Spleen (tissue), 11 donors: Measurements from ENCODE around the gene RPS15. TPM values are rescaled to one million over a fixed set of nuclear protein-coding genes. Genes with fewer than 3 reads are reported as not detected.

Experiments
- DNase-seq: peaks from one replicate; pipeline ENCODE4 v3.0.0-alpha.2; 2020
- H3K27ac ChIP-seq, 8 donors: fragments of 200-600 bp; sonication (generic) in 7 of 8; 1 replicate in 4 of 8; 2 replicates in 4 of 8; pipeline versions ENCODE4 v1.5.0 to v1.8.0; 2016 to 2021; ENCODE audit warnings: inconsistent platforms in 4 of 8, mild to moderate bottlenecking in 4 of 8, moderate library complexity in 1 of 8
- H3K27me3 ChIP-seq, 7 donors: fragments of 200-600 bp; sonication (generic) in 6 of 7; replicated peaks in 1 of 7; 1 replicate in 4 of 7; 2 replicates in 3 of 7; pipeline versions ENCODE4 v1.5.0 to v1.8.0; 2016 to 2021; ENCODE audit warnings: inconsistent platforms in 3 of 7, mild to moderate bottlenecking in 1 of 7
- H3K36me3 ChIP-seq, 6 donors: fragments of 200-600 bp; sonication (generic) in 5 of 6; 1 replicate in 4 of 6; 2 replicates in 2 of 6; pipeline versions ENCODE4 v1.5.0 to v1.8.0; 2016 to 2021; ENCODE audit warnings: inconsistent platforms in 2 of 6
- H3K4me1 ChIP-seq, 6 donors: fragments of 200-600 bp; sonication (generic) in 5 of 6; 1 replicate in 3 of 6; 2 replicates in 3 of 6; pipeline versions ENCODE4 v1.5.0 to v1.8.0; 2016 to 2021; ENCODE audit warnings: inconsistent platforms in 3 of 6
- H3K4me3 ChIP-seq, 8 donors: fragments of 200-600 bp; sonication (generic) in 7 of 8; 1 replicate in 4 of 8; 2 replicates in 4 of 8; pipeline versions ENCODE4 v1.5.0 to v1.8.0; 2016 to 2021; ENCODE audit warnings: inconsistent platforms in 4 of 8, mild to moderate bottlenecking in 4 of 8, moderate library complexity in 2 of 8
- H3K9me3 ChIP-seq, 8 donors: fragments of 200-600 bp; sonication (generic) in 7 of 8; 1 replicate in 4 of 8; 2 replicates in 4 of 8; pipeline versions ENCODE4 v1.5.0 to v1.8.0; 2016 to 2021; ENCODE audit warnings: inconsistent platforms in 4 of 8
- POLR2A ChIP-seq, 3 donors: fragments of 450-650 bp; IDR thresholded peaks; one replicate each; pipeline ENCODE4 v1.5.1; 2017; ENCODE audit warnings: antibody characterized with exemption in 3 of 3, mild to moderate bottlenecking in 1 of 3
- POLR2AphosphoS5 ChIP-seq, 3 donors: sonication (generic); formaldehyde crosslinking; IDR thresholded peaks; one replicate each; pipeline ENCODE4 v1.5.1; 2017; ENCODE audit warnings: antibody characterized with exemption in 3 of 3
- WGBS, 5 donors: extraction: QIAGEN DNeasy Blood & Tissue Kit in 3 of 5; methylation state at CpG; one replicate each; pipeline versions ENCODE4 v1.1.5 to v1.1.7; 2013 to 2018; 5-methylcytosine and 5-hydroxymethylcytosine counted together
- intact Hi-C: fragments of 100-400 bp; cut with DNase I; formaldehyde crosslinking; loops from one replicate; pipeline ENCODE4 v1.15.0; 2023; ENCODE audit warnings: low total_unique reads
- polyA plus RNA-seq, 3 donors: library from polyadenylated mRNA; stranded (reverse); fragments of 200-250 nt; gene quantifications; one replicate each; pipeline ENCODE4 v1.2.1, GENCODE V29; 2013
- total RNA-seq, 7 donors: library from RNA; depleted of rRNA in 3 of 7; stranded (reverse); fragments of >200 nt in 3 of 7; fragmentation: NEBNext Ultra II Directional in 4 of 7; extraction: Animal tissue kit (Norgen Biotek cat#: 25700) in 4 of 7; gene quantifications; one replicate each; pipeline versions ENCODE4 v1.1.0 to v1.2.1, GENCODE V29; 2016 to 2021
- TF ChIP-seq, protein P1 (sequence below), 11 experiments: fragments of 200-600 bp in 7 of 11; fragments of 450-650 bp in 4 of 11; sonication (generic) in 4 of 11; IDR thresholded peaks in 8 of 11; conservative IDR thresholded peaks in 3 of 11; 1 replicate in 7 of 11; 2 replicates in 4 of 11; pipeline versions ENCODE4 v1.4.0 to v1.8.0; 2016 to 2021; ENCODE audit warnings: antibody characterized with exemption in 11 of 11, inconsistent platforms in 4 of 11, mild to moderate bottlenecking in 1 of 11
- donor health status: healthy with polysubstance abuse.
- donor health status: DM: no; HTN: no; CAD: no; lungs with moderate emphysema.
- donor health status: DM: no; HTN: no; CAD: no.
- donor health status: Bipolar disorder and iron deficiency.
- donor health status: healthy.
- donor health status: DM: no; HTN: no; CAD: no.
- donor health status: DM: yes; HTN: yes; CAD: no.

RPS15 gene
- total and polyA plus RNA-seq, 10 donors: 932 to 5,849 (median 4,147) TPM

GRCh38 chr19:1469255-1470054 lies 31.3 kb downstream of the RPS15 start:
- Histone ChIP-seq H3K27ac (no peak overlapping the region), H3K4me3 (peak overlapping the region; percentile 18 to 72 (median 46)), H3K9me3 (no peaks in the 10 kb centered on the region), H3K27me3 (peaks cover 21 to 97% (median 82%) of the 10 kb centered on the region in 7 donors), H3K36me3 (peaks cover 0 to 23% (median 5%) of the 10 kb centered on the region in 6 donors), H3K4me1 (peaks cover 50 to 95% (median 74%) of the 10 kb centered on the region in 6 donors)
- DNase-seq: peak; percentile 78
- TF ChIP-seq POLR2AphosphoS5 (IDR thresholded peaks at IDR 0.05): no peak
- no peak for TF ChIP-seq POLR2A (IDR thresholded peaks at IDR 0.05)
- TF ChIP-seq, protein P1, sequence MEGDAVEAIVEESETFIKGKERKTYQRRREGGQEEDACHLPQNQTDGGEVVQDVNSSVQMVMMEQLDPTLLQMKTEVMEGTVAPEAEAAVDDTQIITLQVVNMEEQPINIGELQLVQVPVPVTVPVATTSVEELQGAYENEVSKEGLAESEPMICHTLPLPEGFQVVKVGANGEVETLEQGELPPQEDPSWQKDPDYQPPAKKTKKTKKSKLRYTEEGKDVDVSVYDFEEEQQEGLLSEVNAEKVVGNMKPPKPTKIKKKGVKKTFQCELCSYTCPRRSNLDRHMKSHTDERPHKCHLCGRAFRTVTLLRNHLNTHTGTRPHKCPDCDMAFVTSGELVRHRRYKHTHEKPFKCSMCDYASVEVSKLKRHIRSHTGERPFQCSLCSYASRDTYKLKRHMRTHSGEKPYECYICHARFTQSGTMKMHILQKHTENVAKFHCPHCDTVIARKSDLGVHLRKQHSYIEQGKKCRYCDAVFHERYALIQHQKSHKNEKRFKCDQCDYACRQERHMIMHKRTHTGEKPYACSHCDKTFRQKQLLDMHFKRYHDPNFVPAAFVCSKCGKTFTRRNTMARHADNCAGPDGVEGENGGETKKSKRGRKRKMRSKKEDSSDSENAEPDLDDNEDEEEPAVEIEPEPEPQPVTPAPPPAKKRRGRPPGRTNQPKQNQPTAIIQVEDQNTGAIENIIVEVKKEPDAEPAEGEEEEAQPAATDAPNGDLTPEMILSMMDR (IDR thresholded peaks at IDR 0.05 in 8 of 11, conservative IDR thresholded peaks at IDR 0.05 in 3 of 11): no peak
- intact Hi-C loops: no loop called here
- WGBS, 5 donors: 1 to 4% (median 2%) methylated on average over 9 to 117 of the region's 117 CpGs

GRCh38 chr19:1470055-1470304 lies 31.8 kb downstream of the RPS15 start:
- no peak overlapping the region for H3K27ac ChIP-seq
- WGBS, 5 donors: 0 to 9% (median 4%) methylated on average over 2 to 22 of the region's 22 CpGs
- intact Hi-C loops: no loop called here

DNA sequence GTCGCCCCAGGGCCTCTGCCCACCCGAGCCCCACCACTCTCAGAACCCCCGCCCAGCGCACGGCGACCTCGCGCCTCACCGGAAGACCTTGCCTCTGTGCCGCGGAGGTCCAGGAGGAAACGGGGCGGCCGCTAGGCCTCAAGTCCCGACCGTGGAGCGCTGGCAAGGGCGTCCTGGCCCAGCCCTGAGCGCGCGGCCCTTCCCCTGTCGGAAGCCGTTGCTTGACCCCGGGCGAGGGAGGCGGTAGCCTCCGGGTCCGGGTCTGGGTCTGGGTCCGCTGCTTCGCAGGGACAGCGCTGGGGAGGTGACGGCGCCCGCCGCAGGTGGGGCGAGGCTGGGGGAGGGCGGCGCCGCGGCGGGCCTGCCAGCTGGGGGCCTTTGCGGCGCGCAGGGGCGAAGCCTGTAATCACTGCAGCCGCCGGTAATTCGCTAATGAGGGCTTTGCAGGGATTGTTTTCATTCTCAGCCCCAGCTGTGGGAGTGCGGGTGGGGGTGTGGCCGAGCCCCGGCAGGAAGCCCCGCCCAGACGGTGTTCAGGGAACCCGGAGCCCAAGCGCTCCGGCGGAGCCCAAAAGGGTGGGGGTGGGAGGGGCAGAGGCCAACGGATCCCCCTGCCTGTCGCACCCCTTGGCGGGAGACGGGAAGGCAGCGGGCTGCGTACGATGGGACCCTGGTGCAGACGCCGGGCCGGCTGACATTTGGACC lies 32.3 kb downstream of the RPS15 start:
- H3K4me1 ChIP-seq: peaks cover 50 to 97% (median 72%) of the 10 kb centered on the region in 6 donors
- no peaks in the 10 kb centered on the region for H3K9me3 ChIP-seq
- intact Hi-C loops: no loop called here
- H3K4me3 ChIP-seq: peak overlapping the region; percentile 33 to 72 (median 46)
- peak; percentile 17 to 59 (median 24) for TF ChIP-seq POLR2AphosphoS5 (IDR thresholded peaks at IDR 0.05)
- no peak for TF ChIP-seq POLR2A (IDR thresholded peaks at IDR 0.05)
- peaks cover 21 to 87% (median 75%) of the 10 kb centered on the region in 7 donors for H3K27me3 ChIP-seq
- peaks cover 0 to 33% (median 13%) of the 10 kb centered on the region in 6 donors for H3K36me3 ChIP-seq
- peak; percentile 90 for DNase-seq
- H3K27ac ChIP-seq: peak overlapping the region in 1 of 8 donors; percentile 3
- 0 to 1% (median 1%) methylated on average over 10 to 67 of the region's 67 CpGs for WGBS, 5 donors

More at GRCh38 chr19:1470055-1470304, 31.8 kb downstream of the RPS15 start:
- peaks cover 0 to 28% (median 10%) of the 10 kb centered on the region in 6 donors for H3K36me3 ChIP-seq
- H3K27me3 ChIP-seq: peaks cover 21 to 92% (median 79%) of the 10 kb centered on the region in 7 donors
- H3K9me3 ChIP-seq: no peaks in the 10 kb centered on the region
- H3K4me3 ChIP-seq: peak overlapping the region; percentile 33 to 72 (median 46)
- DNase-seq: peak; percentile 75
- peaks cover 50 to 97% (median 76%) of the 10 kb centered on the region in 6 donors for H3K4me1 ChIP-seq
- TF ChIP-seq POLR2AphosphoS5 (IDR thresholded peaks at IDR 0.05): no peak
- TF ChIP-seq POLR2A (IDR thresholded peaks at IDR 0.05): no peak
- TF ChIP-seq, protein P1 (IDR thresholded peaks at IDR 0.05 in 8 of 11, conservative IDR thresholded peaks at IDR 0.05 in 3 of 11): no peak

GRCh38 chr19:1471010-1471514 lies 32.9 kb downstream of the RPS15 start:
- Histone ChIP-seq H3K27ac (no peak overlapping the region), H3K4me3 (peak overlapping the region; percentile 33 to 72 (median 46)), H3K36me3 (peaks cover 0 to 36% (median 16%) of the 10 kb centered on the region in 6 donors), H3K27me3 (peaks cover 21 to 81% (median 69%) of the 10 kb centered on the region in 7 donors), H3K4me1 (peaks cover 47 to 97% (median 66%) of the 10 kb centered on the region in 6 donors), H3K9me3 (no peaks in the 10 kb centered on the region)
- WGBS, 5 donors: 6 to 10% (median 8%) methylated on average over 25 to 28 of the region's 28 CpGs
- TF ChIP-seq, protein P1 (IDR thresholded peaks at IDR 0.05 in 8 of 11, conservative IDR thresholded peaks at IDR 0.05 in 3 of 11): no peak
- peak in 1 of 3 donors; percentile 8 for TF ChIP-seq POLR2AphosphoS5 (IDR thresholded peaks at IDR 0.05)
- intact Hi-C loops: no loop called here
- DNase-seq: no peak
